CD4-positive, alpha-beta T cell treated with Interleukin-4 for 1 hour (primary cell): ENCODE measurements around the gene MAGI1.

ENCODE experiments used
- DNase-seq, 2 donors: peaks; one replicate each; pipeline ENCODE4 v3.0.0-alpha.2; 2020 to 2022

The MAGI1 gene

DNA sequence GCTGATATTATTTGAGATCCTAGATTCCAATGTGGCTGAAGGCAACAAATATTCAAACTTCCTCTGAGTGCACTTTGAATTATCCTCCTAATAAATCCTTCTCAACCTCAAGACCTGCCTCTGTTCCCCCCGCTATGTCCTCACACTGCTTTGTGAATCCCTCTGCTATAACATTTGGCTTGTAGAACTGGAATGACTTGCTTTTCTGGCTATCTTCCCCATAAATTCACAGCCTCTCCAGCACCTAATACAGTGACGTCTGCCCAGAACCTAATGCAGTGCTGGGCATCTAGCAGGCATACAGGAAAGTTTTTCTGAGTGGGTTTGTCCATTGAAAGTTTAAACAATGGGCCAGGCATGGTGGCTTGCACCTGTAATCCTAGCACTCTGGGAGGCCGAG is 707.0 kb downstream of the MAGI1 start:
- no peak for DNase-seq

DNA sequence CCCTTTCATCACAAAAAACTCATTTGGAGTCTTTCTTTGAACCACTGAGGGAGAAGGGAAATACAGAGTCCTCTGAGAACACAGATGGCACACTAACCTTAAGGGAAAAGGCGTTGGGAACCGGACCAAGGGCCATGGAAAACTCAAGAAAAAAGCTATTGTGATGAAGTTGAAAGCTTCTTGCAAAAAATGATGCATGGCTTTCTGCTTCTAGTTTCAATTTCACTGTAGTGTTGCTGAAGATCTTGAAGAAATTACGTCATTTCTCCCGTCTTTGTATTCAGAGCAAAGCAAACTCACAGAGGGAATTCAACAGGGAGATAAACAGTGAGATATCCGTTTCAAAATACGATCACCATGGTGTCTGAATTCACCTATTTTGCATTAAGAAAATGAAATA is 708.6 kb downstream of the MAGI1 start:
- DNase-seq: no peak

DNA sequence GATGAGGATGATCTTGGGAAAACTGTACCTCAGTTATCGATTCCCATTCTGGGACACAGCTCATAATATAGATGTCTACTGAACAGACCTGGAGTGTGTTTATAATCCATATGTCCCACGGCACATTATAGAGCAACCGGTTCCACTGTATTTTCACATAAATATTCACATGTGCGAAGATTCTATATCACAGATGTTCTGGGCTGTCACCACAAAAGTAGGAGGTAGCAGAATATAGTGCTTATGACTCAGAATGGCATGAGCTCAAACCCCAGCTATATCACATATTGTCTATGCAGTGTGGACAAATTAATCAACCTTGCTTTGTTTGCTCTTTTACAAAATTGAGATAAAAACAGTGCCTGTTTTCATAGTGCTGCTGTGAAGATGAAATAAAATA is 710.6 kb downstream of the MAGI1 start:
- DNase-seq: no peak

DNA sequence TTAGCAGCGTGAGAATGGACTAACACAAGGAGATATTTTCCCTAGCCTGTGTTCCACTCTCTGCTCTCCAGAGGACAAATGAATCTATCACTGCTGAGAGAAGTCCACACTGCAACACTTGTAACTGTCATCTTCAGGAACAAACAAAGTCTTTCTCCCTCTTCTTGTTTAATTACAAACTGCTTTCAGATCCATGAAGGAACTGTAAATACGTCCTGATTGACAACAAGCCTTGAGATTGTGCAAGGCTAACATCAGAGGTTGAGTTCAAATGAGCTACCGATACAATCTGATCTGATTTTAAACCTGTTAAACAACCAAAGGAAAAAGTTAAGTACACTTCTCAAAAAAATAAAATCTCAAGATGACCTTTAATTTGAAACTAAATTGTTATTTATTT is 712.1 kb downstream of the MAGI1 start:
- no peak for DNase-seq

DNA sequence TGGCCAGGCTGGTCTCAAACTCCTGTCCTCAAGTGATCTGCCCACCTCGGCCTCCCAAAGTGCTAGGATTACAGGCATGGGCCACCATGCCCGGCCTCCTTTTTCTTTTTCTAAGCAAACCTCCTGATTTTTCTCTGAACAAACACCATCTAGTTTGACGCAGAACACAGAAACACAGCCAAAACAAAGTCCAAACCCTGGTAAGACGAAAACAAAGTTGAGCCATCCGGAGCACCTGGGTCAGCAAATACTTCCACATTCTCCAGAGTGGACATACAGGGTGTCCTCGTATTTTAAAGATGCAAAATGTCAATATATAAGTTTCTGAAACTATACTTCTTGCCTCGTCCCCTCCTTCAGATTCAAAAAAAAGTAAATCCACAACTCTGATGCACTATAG is 715.8 kb downstream of the MAGI1 start:
- no peak for DNase-seq

DNA sequence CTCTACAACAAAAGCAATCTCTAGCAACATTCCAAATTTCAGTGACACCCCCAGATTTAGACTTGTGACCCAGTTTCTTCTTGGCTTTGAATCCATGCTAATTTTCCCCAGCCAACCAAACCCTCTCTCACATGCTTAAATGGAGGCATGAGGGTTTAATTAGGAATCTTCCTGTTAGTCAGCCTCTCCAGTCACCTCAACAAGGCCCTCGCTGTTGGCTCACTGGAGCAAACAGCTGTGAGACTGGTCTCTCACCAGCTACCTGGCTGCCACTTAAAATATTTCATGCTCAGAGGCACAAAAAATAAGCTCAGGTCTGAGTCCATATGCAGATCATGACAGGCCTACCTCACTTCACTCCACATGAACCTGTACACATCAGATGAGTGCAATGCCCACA is 720.5 kb downstream of the MAGI1 start:
- DNase-seq: no peak

DNA sequence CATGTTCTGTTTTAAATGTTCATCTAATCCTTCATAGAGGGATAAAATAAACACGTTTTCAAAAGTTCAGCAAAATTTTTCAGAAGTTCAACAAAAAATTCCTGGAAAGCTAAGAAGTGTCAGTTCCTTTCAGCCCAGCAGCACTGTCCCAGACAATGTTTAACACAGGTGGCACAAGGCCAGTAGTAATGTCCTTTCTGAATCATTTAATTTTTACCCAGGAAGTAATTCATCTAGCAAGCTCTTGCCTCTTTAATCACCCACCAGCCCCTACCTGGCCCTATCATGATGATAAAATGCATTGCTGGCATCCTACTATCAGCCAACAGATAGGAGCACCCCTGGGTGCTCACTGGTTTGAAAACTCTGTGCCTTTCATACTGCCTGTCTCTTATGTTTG is 723.8 kb downstream of the MAGI1 start:
- no peak for DNase-seq

DNA sequence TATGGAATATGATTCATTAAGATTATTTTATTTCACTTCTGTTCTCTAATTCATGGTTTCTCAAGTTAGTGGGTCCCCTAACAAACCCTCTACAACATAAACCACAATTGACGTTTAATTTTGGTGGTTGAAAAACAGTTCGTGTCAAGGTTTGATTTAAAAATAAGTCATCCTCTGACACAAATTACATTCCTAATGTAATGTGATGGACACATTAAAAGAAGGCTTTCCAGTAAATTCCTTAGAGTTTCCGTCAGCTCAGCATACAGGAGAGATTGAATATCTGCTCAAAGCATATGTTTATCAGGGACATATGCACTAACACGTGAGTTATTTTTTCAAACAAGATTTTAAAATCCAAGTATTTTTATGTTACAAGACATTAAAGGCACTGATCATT is 724.4 kb downstream of the MAGI1 start:
- no peak for DNase-seq

DNA sequence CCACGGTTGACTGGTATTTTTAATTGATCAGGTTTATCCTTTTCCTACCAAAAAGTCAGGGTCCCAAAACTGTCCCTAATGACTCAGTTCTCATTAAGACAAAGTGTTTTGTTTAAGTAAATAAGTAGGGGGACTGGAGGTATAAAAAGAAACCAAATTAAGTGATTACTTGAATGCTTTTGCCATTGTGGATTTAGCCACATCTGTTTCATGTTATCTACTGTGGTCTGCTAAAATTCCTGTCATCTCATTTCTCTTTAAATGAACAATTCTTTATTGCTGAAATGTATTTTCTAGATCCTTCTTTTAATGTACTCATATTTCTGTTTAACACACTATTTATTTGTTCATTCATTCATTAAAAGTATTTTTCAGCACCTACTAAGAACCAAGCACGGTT is 725.1 kb downstream of the MAGI1 start:
- no peak for DNase-seq

DNA sequence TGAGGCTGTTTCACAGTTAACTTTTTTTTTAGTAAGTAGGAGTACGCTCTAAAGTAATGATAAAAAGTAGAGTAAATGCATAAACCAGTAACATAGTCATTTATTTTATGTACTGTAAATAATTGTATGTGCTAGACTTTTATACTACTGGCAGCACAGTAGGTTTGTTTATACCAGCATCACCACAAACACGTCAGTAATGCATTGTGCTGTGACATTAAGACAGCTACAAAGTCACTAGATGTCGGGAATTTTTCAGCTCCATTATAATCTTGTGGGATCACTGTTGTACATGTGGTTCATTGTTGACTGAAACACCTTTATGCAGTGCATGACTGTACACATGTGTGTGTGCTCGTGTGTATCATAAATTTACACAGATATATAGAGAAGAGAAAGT is 732.9 kb downstream of the MAGI1 start:
- DNase-seq: no peak
